Fibroblast of skin of left quadriceps (primary cell): ENCODE data around the gene SLC18A3.

ENCODE experiments used
- DNase-seq, 2 experiments: peaks; one replicate each; pipeline ENCODE4 v3.0.0-alpha.2; 2013; ENCODE audit warnings: low read depth in 2 of 2

SLC18A3 gene

DNA sequence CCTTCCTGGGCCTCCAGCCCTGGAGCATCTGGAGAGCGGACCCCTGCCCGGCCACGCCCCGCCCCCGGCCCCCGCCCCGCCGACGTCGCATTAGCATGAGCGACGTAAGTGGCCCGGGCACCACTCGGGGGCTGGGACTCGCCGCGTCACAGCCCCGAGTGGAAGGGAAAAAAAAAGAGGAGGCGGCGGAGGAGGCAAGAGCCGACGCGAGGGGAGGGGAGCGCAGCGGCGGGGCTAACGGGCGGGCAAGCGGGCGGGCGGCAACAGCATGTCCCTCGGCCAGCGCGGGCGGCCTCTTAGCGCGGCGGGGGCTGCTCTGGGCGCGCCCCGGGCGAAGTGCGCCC lies at the start of gene SLC18A3:
Gene SLC18A3 (plus strand): TSS at position 197 of the 344 bp plus-strand sequence. CDS start 431 bp downstream, outside the sequence.
- DNase-seq, result no peak

DNA sequence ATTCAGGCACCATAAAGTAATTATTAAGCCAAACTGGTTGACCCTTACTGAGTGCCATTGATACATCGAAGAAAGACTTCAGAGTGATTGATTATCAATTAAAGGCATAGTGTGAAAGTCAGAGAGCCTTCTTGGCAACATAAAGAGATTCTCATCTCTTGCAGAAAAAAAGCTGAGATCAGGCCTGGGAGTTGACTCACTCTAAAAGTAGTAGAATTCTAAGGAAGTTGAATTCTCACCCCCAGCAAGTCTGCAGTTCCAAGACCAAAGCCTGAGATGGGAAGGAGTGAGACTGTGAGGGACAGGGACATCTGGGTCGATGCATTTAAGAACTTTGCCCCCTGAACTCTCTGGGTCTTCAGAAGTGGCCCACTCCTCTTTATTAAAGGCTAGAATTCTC lies 49.6 kb upstream of the SLC18A3 start:
- no peak for DNase-seq

DNA sequence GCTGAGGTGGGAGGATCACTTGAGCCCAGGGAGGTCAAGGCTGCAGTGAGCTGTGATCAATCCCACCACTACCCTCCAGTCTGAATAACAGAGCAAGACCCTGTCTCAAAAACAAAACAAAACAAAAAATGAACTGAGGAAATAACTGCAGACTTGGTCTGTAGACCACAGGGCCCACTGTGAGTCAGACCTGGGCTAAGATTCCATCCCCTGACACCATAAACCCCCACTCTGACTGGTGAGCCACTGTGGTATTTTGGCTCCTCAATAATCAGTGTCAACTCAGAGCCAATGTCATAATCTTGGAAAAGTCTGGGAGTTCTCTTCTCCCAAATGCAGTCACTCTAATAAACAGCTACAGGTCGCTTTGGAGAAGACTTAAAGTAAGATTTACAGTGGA lies 47.2 kb upstream of the SLC18A3 start:
- no peak for DNase-seq

DNA sequence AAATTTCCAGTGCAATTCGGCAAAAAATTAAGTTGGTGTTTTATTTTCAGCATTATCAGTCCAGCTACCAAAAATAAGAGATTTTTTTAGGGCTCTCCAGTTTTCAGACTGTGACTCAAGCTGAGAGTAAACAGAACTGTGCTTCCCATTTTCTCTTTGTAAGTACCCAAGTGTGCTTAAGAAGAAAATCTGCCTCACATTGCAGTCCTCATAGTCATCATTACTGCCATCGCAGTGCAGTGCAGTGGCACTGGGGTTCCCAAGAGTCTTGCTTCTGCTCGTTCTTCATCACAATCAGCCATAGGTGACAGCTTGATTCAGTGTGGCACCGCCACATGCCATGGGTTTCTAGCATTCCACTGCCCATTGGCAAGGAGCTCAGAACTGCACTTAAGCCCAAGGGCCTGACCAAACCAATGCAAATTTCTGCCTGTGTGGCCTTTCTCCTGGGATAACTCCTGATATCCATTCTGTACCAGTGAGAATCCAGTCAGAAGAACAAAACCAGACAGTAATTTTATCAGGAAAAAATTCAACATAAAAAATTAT lies 45.6 kb upstream of the SLC18A3 start:
- DNase-seq, result no peak

DNA sequence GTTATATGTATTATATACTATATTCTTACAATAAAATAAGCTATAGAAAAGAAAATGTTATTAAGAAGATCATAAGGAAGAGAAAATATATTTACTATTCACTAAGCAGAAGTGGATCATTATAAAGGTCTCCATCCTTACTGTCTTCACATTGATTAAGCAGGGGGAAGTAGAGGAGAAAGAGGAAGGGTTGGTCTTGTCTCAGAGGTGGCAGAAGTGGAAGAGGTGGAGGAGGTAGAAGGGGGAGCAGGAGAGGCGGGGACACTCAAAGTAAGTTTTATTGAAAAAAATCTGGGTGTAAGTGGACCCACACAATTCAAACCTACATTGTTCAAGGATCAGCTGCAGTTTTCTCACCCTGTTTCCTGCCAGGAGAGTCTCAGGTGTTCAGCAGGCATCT lies 42.3 kb upstream of the SLC18A3 start:
- DNase-seq, result no peak

DNA sequence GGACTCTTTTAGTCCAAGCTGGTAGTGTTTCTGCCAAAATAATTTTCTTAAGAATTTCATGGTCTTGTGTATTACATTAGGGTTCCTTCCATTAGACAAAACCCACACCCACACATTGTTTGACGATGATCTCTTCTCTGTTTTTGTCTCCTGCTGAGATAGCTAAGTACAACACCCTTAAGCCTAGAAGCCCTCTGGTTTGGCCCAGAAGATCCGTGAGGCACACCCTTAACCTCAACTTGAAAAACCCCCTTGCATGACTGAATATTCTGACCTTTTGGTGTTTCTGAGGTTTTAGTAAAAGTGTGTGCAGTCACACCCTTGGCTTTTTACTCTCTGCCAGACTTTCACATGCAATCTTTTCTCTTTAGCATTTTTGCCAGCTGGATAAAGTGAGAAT lies 41.9 kb upstream of the SLC18A3 start:
- no peak for DNase-seq

DNA sequence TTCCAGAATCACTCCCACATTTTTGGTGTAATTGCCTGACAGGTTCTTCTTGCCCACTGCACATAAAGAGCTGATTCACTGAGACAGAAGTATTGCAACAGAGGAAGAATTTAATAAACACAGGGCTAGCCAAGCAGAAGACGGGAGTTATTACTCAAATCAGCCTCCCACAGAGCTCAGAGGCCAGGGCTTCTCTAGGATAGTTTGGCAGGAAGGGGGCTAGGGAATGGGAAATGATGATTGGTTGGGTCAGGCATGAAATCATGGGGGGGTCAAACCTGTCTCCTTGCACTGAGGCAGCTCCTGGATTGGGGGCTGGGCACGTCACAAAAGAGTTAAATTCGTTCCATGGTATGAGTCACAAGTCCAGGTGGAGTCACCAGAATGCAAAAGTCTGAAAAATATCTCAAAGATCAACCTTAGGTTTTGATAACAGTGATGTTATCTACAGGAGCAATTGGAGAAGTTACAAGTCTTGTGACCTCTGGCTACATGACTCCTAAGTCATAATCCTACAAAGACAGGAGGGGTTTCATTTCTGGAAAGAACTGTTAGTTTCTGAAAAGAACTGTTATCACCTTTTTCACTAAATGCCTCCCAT lies 41.0 kb upstream of the SLC18A3 start:
- DNase-seq, result no peak

DNA sequence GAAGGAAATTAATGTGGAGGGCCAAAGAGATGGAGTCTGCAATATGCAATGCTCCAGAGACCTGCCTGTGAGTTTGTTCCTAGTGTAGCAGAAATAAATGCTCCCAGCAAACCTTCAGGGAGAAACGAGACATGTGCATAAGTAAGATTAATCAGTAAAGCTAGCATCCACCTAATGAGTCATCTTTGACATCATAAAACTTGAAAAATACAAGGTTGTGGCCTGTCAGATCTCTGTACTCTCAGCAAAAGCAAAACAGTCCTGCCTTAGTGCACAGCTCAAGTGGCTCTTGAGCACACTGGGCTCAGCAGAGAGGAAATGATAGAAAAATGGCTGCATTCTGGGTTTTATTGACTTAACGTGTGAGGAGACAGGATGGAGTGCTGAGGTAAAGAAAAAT lies 38.7 kb upstream of the SLC18A3 start:
- no peak for DNase-seq

DNA sequence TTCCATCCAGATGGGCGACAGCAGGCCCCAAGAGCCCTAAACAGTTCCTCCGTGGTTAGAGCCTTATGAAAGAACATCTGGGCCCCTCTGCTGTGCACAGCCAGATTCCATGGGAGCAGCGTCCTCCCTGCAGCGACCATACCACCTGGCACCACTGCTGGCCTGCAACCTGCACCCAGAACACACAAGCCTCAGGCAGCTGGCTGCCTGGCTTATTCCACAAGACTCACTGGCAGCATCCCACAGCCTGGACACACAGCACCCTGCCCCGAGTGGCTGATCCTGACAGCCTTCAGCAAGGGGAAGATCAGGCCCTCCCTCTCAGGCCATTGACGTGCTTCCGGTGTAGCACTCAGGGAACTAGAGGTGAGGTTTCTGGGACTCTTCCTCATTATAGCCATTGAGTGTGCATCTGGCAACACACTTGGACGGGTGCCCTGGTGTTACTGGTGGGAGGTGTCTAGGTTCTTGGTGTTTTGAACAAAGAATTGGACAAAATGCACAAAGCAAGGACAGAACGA lies 37.5 kb upstream of the SLC18A3 start:
- no peak for DNase-seq

DNA sequence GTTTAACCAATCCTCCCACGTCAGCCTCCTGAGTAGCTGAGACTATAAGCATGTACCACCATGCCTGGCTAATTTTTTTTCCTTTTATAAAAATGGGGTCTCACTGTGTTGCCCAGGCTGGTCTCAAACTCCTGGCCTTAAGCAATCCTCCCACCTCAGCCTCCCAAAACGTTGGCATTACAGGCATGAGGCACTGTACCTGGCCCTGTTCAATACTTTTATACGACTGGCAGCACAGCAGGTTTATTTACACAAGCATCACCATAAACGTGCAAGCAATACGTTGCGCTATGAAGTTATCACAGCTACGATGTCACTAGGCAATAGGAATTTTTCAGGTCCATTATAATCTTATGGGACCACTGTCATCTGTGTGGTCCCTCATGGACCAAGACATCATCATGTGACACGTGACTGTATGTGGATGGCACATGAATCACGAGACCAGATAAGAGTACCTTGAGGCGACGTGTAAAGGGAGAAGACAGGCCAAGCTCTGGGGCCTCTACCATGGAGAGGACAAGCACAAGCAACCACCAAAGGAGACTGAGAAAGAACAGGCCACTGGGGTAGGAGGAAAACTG lies 34.5 kb upstream of the SLC18A3 start:
- DNase-seq, result no peak

DNA sequence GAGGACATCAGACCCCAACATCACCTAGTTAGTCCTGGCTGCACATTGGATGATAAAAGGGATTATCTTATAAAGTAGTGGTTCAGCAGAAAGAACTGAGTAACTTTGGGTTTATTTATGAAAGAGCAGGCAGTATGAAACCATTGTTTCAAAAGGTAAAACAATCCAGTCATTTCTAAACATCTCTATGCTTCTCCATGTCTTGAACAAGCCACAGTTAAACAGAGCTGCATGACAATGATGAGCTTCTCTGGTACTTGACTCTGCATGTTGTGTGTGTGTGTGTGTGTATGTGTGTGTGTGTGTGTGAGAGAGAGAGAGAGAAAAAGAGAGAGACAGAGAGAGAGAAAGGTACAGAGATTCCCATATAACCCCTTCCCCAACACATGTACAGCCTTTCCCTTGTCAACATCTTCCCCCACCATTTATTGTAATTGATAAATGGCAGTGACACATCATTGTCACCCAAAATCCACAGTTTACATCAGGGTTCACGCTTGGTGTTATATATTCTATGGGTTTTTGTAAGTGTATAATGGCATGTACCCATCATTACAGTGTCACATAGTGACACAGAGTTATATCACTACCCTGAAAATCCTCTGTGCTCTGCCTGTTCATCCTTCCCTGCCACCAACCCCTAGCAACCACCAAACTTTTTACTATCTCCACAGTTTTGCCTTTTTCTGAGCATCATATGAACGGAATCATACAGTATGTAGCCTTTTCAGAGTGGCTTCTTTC lies 32.8 kb upstream of the SLC18A3 start:
- DNase-seq, result no peak

DNA sequence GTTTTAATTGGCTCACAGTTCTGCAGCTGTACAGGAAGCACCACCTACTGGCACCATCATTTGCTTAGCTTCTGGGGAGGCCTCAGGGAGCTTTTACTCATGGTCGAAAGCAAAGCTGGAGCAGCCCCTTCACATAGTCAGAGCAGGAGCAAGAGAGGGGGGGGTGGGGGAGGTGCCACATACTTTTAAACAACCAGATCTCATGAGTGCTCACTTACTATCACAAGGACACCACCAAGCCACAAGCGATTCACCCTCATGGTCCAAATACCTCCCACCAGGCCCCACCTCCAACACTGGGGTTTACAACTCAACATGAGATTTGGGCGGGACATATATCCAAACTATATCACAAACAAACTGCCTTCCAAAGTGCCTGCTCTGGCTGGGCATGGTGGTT lies 31.7 kb upstream of the SLC18A3 start:
- DNase-seq, result no peak

DNA sequence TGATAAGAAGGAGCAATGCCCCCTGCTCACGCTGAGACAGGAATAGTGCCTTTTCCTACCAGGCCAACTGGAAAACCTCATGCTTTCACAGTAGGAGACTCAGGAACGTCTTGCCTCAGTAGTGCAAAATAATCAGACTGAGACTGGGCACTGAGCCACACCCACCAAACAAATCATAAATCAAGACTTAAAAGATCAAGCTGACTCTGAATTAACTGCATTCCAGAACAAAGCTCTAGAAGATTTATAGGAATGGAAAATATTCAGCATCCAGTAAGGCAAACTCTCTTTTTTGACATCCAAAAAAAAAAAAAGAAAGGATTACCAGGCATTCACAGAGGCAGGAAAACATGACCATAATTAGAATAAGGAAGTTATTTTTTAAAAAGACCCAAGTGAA lies 30.5 kb upstream of the SLC18A3 start:
- DNase-seq, result no peak

DNA sequence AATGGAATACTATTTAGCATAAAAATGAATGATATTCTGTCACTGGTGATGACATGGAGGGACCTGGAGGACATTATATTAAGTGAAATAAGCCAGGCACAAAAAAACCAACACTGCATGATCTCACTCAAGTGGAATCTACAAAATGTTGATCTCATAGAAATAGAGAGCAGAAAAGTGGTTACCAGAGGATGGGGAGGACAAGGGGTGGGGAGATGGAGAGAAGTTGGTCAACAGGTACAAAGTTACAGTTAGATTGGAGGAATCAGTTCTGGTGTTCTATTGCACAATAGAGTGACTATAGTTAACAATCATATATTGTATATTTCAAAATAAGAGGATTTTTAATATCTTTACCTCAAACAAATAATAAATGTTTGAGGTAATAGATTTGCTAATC lies 24.7 kb upstream of the SLC18A3 start:
- DNase-seq, result no peak

DNA sequence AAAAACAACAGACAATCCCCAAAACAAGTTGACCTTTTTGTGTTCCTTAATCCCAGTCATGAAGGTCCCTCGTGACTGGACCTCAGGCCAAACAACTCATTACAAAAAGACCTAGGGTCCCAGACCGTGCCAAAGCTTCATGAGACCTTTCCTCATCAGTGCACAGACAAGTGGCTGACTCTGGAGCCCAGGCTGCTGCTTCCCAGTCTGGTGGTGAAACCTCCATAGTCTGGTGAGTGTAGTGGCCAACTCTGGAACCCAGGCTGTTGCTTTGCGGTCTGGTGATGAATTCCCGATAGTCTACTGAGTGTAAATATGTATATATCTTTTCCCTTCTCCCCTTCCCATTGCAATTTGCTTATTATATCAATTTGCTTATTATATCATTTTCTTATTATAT lies 22.1 kb upstream of the SLC18A3 start:
- DNase-seq, result no peak

DNA sequence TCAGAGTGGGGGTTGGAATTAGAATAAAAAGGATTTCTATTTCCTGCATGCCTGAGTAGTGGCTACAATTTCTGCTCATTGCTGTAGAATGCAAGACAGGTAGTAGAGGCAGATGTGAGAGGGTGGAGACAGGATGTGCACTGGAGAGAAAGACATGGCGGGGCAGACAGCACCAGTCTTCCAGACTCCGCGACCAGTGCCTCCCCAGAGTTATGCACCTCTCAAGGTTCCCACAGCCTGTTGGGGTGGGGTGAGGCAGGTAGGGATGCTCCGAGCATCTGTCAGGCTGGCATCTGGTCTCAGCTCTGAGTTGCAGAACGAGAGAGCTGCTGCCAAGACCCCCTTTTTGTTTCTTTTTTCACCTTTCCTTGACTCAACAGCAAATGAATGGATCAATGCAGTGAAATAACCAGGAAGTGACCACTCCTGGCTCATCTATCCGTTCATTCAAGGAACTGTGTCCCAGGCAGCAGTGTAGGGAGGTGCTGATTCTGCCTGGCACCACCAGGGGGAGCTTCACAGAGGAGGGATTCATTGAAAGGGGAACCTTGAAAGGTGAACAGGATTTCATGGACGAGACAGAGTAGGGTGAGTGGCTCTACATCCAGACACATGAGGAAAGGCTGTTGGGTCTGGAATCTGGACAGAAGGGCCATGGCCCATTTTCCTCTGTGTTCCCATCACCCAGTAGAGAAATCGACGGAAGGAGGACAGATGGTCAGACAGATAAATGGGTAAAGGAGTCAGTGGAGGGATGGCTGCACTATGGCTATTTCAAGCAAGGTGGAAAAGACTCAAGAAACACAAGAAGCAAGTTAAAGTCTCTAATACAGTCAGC lies 17.2 kb upstream of the SLC18A3 start:
- DNase-seq, result no peak

DNA sequence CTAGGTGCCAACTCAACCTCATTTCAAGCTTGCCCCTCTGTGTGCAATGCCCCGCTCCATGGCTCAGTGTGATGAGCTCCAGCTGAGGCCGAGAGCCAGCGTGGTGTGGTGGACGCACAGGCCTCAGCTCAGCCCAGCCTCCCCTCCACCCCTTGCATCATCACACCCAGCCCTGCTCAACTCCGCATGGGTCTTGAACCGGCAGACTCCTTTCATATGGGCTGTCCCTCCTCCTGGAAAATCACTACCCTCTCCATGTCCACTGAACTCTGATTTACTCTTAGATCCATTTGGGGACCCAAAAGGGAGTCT lies 16.6 kb upstream of the SLC18A3 start:
- DNase-seq, result no peak

DNA sequence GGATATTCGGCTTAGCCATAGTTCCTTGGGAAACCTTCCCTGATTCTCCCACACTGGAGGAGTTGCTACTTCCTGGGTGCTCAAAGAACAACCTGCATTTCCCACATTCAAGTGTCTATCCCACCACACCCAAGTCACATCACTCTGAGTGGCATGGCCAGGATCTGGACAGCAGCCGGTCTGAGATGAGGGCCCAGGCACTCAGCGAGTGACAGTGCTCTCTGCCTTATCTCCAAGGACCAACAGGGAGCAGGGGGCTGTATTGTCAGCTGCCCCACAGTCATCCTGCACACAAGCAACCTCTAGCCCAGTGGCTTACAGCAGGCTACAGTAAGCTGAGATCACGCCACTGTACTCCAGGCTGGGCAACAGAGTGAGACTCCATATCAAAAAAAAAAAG lies 16.1 kb upstream of the SLC18A3 start:
- no peak for DNase-seq

DNA sequence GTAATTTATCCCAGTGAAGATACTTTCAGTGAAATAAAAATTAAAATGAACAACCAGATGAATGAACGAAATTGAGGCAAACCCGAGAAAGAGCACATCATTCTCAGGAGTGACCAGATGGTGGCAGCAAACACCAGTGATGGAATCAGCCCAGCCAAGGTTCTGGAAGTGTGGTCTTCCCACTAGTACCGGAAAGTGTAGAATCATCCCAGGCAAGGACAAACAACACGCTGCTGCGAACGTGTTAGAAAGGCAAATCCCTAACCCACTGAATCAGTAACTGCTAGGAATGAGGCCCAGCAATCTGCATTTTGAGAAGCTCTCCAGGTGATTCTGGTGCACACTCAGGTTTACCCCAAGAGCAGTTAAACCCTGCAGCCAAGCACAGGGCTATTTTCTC lies 15.5 kb upstream of the SLC18A3 start:
- peak; percentile 23 to 24 for DNase-seq

DNA sequence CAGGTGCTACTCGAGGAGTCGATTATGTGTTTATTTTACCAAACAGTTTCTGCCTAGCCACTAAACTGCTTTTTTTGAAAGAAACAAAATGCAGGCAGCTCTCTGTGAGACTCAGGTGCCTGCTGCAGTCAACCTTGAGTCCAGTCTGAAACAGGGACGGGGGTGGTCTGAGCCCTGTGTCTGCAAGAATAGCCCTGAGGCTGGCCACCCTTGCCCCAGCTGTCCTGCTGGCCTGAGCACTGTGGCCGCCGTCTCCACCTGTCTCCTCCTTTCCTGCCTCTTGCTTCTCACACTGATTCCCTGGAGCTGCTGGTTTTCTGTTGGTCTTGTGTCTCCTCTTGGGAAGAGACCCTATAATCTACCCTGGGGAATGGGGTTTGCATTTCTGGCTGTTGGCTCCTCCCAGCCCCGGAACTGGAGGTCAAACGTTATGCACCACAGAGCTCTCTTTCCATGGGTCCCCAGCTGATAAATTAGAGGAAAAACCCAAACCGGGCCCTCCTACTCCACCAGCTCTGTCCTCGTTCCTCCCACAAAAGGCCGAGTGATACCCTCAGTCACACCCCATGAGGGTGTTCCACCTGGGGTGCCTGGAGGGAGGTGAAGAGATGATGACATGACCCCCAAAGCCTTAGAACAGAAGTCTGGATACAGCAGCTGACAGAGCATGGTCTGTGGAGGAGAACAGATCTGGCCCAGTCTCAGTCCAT lies 15.0 kb upstream of the SLC18A3 start:
- no peak for DNase-seq

DNA sequence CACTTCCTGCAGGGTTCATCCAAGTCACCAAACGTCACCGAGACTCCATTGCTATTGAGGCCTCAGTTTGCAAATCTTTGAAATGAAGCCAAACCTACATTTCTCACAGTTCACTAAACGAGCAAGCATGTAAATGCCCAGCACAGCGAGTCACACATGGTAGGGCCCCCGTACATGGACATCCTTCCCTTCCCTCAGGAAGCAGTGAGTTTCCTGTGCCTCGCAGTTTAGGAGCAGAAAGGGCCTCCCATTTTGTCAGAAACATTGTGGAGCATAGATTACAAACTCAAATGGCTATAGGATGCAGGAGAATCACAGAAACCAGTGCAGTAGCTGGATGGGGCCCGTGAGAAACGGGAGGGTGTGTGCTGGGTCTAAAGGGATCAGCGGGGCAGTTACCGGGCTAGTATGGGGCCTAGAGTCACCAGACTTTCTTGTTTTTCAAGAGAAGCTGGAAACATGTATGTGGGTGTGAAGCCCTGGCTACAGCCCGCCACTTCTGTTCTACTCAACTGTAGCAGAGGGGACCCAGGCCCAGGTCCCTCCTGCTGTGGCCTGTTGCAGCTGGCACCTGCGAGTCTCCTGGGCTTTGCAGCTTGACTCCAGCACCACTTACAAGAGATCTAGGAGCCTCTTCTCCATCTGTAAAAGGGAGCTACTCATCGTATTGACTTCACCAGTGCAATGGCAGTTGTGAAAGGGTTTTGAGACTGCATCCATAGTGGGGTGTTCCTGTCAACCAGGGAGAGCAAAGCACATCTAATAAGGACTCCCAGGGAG lies 14.2 kb upstream of the SLC18A3 start:
- DNase-seq, result no peak
